Anterior cingulate cortex (tissue), 58 donors: ENCODE results near the gene CFAP57.

Experiments used
- DNase-seq, 58 donors: peaks; one replicate each; lab custom pipeline; 2025; lab: John Stamatoyannopoulos, UW

Gene CFAP57

DNA sequence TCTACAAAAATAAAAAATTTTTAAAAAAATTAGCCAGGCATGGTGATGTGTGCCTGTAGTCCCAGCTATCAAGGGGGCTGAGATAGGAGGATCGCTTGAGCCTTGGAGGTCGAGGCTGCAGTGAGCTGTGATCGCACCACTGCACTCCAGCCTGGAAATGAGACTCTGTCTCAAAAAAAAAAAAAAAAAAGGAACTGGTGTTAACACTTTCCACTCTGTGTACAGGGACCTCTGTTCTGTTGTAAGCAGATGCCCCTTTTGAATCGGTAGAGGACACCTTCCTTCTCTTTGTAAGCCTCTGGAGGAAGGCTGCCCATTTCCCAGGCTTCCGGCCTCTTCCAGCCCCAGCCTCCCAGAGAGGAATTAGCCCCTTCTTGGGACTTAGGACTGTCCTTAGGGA is 120.5 kb downstream of the CFAP57 start:
- DNase-seq, result no peak

DNA sequence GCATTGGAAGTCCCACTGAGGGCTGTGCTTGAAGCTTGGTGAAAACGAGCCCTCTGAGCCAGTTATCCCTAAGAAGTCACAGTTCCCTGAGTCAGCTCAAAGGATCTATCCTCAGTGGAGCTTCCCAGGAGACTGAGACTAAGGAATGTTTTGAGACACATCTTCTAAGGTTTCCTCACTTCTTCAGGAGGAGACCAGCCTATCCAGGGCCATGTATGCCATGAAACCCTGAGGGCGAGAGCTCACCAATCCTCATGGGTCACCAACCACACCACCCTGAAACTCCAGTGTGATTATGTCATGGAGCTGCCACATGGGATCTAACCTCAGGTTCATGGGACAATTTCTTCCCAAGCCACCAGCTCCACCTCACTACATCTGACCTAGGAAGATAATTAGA is 121.0 kb downstream of the CFAP57 start:
- no peak for DNase-seq

DNA sequence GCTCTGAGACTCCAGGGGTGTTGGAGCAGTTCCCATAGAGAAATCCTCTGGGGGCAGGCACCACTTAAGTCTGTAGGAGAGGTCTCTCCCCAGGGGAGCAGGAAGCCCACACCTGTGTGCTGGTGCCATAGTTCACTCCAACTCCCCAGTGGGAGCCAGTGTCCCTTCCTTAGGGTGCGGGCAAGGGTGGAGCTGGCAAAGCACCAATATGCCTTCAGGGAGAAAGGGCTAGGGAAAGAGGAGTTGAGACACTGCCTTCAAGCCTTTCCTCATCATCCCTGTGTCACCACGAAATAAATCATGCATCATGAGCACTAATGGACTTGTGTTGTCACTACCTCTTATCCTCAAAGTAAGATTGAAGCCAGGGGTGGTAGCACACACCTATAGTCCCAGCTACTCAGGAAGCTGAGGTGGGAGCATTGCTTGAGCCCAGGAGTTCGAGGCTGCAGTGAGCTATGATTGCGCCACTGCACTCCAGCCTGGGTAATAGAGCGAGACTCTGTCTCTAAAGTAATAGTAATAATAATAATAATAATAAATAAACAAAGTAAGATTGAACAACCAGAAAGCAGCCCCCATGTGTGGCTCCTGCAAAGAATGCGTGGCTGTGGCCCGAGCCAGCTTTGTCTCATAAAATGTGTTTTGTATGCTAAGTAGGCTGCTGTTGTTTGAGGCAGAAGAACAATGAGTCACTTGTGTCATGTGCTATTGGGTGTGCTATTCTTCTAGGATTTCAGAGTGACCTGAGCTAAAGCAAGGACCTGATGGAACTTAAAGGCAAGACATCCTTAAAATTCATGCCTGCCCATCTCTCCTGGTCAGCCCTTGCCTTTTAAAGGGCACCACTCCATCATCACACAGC is 122.0 kb downstream of the CFAP57 start:
- DNase-seq, result peak in 39 of 58 donors; percentile 9 to 87 (median 49)

DNA sequence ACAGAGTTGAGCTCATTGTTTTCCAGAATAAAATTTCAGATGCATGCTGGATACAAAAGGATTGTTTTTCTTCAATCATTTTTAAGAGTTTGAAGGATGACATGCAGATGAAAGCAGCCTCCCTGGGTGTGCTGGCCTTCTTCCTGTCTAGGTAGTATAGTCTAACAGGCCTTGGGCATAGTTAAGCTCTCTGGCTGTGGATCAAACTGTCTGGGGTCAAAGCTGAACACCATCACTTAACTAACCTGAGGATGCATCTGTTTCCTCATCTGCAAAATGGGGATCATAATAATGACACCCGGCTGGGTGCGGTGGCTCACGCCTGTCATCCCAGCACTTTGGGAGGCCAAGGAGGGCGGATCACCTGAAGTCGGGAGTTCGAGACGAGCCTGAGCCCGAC is 122.6 kb downstream of the CFAP57 start:
- peak in 1 of 58 donors; percentile 51 for DNase-seq

DNA sequence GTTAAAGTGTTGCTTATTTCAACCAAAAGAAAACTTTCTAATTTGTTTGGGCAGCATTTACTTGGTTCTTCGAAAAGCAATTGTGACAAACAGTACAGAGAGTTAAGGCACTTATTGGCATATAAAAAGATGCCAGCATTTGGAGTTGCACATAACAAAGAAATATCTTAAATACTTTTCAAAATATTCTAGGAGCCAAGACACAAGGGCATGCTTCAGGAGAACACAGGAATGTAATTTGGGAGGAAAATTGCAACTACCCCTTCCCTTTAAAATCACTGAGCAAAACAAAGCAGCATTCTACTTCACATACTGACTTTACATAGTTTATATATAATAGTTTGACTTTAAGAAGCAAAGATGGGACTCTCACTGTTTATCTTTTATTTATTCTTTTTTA is 124.1 kb downstream of the CFAP57 start:
- no peak for DNase-seq

DNA sequence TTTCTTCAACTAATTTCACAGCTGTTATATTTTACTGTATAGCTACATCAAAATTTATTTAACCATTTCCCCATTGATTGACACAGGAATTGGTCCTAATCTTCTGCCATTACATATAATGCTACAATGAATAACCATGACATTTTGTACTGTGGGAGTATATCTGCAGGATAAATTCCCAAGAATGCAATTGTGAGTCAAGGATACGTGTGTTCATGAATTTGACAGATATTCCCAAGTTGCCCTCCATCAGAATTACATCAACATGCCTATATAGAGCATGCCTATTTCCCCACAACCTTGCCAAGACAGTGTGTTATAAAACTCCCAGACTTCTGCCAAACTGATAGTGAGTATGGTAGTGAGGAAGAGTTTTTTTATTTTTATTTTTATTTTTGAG is 125.9 kb downstream of the CFAP57 start:
- no peak for DNase-seq

DNA sequence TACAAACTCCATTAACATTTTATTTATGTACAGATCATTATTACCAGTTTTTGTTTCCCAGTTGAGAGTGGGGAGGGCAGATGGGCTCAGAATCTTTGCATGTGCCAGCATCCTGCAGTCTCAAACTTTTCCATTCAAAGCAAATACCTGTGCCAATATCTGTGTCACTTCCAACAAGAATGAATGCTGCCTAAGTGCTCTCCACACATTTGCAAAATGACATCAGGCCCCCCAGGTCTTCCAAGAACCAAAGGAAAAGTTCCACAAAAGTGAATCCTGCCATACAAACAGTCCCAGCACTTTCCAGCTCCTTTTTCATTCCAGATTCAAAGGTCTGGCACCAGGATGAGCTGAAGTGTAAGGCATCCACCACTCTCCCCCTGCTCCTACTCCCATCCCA is 127.0 kb downstream of the CFAP57 start:
- DNase-seq, result no peak

DNA sequence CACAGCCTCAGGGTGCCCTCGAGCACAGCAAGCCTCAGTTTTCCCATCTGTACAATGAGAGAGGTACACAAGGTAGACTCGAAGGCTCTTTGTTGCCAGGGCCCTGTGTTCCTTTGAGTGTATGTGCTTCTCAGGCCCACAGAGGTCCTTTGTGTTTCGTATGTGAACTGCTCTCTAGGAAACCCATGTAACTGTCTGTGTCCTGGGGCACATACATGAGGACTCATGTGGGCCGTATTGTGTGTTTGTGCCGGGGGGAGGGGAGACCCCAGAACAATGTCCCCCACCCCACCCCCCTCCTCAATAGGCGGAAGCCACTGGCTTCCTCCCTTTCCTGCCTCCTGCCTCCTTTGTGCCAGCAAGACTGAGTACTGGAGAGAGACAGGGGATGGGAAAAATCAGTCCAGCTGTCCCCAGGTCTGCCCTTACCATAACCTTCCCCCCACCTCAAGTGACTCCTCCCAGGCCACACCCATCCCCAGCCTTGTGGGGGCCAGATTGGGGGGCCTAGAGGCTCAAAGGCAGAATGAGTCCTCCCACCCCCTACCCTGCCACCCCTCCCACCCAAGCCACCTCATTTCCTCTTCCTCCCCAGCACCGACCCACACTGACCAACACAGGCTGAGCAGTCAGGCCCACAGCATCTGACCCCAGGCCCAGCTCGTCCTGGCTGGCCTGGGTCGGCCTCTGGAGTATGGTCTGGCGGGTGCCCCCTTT is 128.4 kb downstream of the CFAP57 start, which contains the start of gene TIE1:
Gene TIE1, plus strand, starts transcription at position 605 of the 717 bp plus-strand sequence. Its CDS starts 90 bp downstream, at position 695.
- no peak for DNase-seq

DNA sequence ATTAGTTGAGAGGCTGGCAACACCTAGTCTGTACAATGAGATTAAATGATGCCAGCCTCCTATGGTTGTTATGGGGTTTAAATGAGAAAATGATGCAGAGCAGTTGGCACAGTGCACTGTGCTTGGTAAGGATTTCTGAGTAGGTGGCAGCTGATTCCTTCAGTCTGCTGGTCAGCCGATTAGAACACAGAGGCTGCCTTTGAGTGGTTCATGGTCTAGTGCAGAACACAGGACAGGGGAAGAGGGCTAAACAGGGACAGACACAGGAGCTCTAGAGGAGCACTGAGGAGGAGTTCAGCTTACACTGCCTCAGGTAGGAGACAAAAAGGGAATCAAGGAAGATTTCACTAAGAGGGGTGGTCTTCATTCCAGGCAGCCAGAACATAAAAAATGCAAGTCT is 130.1 kb downstream of the CFAP57 start:
- DNase-seq, result peak in 3 of 58 donors; percentile 25 to 28 (median 27)

DNA sequence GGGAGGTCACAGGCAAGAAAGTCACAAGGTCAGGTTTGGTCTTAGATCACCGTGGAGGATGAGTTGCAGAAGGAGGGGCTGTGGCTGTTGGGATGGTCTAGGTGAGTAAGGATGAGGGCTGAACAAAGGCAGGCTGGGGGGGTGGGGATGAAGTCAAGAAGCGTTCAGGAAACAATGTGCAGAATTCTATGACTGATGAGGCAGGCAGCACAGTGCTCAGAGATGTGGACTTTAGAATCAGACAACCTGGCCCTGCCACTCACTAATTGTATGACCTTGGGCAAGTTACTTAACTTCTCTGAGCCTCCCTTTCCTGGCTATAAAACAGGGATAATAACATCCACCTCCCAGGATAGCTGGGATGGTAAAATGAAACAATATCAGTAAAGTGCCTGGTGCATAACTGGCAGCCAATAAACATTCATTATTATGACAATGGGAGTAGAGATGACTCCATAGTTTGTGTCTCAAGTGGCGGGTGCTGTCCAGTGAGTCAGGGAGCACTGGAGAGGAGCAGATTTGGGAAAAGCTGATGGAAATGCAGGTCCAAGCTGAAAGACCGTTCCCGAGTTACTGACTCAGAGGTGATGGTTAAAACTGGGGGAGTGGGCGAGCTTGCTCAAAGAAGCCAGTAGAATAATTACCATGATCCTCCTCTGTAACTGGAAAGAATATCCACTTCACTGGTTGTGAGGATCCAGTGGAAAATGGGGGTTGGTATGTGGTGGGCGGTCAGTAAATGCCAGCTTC is 130.8 kb downstream of the CFAP57 start:
- no peak for DNase-seq

DNA sequence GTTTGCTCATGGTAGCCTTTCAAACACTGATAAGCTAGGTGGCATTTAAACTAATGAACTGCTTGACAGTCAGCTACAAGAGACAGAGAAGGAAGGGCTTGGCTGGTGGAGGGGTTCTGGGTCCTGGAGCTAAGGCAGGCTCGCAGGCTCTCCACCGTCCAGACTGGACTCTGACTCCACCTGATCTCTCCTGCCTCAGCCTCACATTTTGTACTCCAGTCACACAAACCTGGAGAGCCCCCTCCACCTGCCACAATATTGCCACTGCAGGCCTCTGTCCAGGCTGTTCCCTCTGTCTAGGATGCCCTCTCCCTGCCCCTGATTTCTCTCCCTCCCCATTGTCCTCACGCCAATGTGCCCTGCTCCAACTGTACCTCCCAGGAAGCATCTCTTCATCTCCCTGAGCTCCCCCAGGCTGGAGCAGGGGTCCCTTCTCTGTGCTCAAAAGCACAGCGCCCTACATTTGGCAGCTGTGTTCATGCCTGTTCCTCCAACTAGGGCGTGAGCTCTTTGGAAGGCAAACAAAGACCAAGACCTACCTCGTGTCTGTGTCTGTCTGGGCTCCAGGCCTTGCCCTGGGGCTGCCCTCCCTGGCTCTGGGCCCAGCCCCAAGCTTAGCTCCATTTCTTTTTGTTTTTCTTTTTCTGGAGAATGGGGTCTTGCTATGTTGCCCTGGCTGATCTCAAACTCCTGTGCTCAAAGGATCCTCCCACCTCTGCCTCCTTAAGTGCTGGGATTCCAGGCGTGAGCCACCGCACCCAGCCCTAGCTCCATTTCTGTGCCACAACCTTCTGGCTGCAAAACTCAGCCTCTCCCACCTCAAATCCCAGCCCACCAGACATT is 131.6 kb downstream of the CFAP57 start:
- no peak for DNase-seq
